Hepatocyte (in vitro differentiated cells): ENCODE results near the gene RBM33.

Source experiments
- EZH2 ChIP-seq: fragments of 200-600 bp; sonication (generic); IDR thresholded peaks from 2 replicates; pipeline ENCODE4 v1.6.1; 2016; ENCODE audit warnings: antibody characterized with exemption, mild to moderate bottlenecking, borderline replicate concordance
- TF ChIP-seq, protein P1 (sequence below): fragments of 200-600 bp; sonication (generic); IDR thresholded peaks from 2 replicates; pipeline ENCODE4 v1.5.1; 2016; ENCODE audit warnings: antibody characterized with exemption, mild to moderate bottlenecking; ENCODE audit not compliant: poor library complexity

DNA sequence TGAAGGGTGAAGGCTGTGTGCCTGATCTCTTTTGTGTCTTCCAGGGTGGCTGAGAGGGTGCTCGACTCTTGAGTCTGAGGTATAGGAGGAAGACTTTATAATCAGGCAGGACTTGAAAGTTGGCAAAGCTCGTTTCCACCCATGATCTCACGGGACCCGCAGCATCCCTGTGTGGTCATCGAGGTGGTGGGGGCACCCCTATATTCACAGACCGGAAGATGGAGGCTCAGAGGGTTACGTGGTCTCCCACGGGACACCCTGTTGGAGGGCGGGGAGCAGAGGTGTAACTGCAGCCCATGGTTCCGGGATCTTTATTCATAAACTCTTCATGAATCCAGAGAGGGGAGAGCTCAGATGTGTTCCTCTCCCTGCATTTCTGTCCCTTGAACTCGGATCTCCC, 177.4 kb downstream of the RBM33 start:
- TF ChIP-seq, protein P1, sequence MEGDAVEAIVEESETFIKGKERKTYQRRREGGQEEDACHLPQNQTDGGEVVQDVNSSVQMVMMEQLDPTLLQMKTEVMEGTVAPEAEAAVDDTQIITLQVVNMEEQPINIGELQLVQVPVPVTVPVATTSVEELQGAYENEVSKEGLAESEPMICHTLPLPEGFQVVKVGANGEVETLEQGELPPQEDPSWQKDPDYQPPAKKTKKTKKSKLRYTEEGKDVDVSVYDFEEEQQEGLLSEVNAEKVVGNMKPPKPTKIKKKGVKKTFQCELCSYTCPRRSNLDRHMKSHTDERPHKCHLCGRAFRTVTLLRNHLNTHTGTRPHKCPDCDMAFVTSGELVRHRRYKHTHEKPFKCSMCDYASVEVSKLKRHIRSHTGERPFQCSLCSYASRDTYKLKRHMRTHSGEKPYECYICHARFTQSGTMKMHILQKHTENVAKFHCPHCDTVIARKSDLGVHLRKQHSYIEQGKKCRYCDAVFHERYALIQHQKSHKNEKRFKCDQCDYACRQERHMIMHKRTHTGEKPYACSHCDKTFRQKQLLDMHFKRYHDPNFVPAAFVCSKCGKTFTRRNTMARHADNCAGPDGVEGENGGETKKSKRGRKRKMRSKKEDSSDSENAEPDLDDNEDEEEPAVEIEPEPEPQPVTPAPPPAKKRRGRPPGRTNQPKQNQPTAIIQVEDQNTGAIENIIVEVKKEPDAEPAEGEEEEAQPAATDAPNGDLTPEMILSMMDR, result no peak
- no peak for TF ChIP-seq EZH2
